ENCODE results near the gene SGCA.

The SGCA gene

DNA sequence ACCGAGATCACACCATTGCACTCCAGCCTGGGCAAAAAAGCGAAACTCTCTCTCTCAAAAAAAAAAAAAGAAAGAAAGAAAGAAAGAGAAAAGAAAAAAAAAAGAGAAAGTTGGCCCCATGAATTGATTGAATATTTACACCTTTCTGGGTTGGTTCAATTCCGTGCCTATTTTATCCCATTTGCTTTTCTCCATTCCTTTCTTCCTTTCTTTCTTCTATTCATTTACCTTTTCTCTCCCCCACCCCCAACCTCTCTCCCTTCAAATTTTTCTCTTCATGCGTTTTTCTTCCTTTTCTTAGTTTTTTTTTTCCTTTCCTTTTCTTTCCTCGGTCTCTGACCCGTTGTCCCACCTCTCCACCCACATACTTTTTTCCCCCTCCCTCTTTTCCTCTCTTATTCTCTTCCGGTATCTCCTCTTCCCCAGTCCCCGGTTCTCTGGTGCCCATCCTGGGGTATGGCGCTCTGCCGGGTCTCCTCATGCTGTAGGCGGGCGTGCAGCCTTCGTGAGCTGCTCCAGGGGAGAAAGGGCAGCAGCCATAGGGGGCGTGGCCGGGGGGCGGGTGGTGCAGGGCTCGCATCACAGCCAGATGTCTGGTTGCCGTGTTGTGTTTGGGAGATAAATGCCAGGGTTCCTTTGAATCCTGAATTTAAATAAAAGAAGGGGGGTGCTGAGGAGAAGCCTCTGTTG lies 40.9 kb downstream of the SGCA start:
- no peak for DNase-seq (ENCODE audit: extremely low read depth in 1 of 2, low read depth in 1 of 2)

DNA sequence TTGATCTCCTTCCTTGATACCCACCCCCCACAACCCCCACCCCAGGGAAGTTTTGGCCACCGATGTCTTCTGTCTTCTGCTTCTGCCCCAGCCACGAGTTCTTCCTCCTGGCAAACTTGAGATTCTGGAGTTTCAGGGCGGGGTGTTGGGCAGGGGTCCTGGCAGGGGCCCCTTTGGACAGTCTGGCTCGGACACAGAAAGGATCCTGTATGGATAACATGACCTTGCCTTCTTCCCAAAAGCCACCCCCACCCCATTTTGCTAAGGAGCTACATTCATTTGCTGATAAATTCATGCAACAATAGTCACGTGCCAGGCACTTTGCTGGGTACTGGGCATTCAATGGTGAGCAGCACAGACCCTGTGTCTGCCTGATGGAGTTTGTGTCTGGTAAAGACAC lies 41.5 kb downstream of the SGCA start:
- no peak for DNase-seq (ENCODE audit: extremely low read depth in 1 of 2, low read depth in 1 of 2)

DNA sequence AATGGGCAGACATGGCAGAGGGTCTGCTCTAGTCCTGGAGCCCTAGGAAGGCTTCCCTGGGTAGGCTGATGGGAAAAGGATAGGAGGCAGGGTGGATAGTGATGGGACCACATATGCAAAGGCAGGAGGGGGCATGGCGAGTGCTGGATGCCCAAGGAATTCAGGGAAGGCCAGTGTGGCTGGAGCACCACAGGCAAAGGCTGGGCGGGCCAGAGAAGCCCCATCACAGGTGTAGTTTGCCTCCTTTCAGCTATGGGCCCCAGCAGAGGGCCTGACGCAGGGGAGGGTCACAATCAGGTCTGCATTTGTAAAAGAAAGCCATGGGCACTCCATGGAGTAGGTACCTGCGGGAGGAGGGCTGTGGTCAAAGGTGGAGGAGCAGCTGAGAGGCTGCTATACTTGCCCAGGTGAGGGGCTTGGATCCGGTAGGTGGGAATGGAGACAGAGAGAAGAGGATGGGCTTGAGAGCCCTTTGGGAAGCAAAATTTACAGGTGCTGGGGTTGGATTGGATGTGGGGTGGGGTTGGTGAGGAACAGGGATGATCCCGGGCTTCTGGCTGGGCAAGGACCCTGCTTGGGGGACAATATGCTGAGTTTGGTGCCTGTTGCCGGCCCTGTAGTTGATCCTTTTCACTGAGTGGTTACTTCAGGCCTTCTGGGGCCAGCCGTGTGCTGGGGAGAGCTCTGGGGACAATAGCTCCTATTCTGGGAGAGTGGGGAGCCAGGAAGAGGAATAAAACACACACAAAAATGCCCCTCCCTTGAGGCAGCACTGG lies 42.2 kb downstream of the SGCA start:
- DNase-seq (ENCODE audit: extremely low read depth in 1 of 2, low read depth in 1 of 2): no peak

DNA sequence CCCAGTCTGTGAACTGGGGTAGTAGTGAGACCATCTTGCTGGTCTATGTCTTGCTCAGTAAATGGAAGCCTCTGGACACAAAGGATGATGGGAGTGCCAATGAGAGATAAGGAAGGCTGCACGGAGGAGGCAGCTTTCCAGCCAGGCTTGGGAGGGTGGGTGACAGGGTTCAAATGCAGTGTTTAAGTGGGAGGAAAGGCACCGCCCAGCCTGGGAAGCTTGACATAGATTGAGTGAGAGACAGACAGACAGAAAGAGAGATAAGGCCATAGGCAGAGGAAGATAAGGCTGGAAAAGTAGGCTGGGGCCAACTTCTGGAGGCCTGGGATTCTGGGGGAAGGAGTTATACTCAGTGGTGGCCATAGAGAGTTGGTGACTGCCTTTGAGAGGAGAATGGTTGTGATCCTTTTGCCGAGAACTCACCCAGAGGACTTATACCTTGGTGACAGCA lies 42.8 kb downstream of the SGCA start:
- no peak for DNase-seq (ENCODE audit: extremely low read depth in 1 of 2, low read depth in 1 of 2)

DNA sequence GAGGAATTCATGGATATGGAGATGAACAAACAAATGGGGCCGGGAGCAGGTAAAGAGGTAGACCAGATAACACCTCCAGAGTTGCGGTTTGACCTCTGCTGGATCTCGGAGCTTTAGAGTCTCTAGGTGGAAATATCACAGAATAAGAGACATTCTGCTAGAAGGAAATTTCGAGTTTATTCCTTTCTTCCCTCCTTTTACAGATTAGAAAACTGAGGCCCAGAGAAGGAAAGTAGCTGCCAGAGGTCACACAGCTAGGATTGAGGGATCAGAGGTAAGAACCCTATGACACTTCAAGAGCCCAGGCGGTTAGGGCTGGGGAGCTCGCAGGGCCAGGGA lies 43.3 kb downstream of the SGCA start:
- no peak for DNase-seq (ENCODE audit: extremely low read depth in 1 of 2, low read depth in 1 of 2)

DNA sequence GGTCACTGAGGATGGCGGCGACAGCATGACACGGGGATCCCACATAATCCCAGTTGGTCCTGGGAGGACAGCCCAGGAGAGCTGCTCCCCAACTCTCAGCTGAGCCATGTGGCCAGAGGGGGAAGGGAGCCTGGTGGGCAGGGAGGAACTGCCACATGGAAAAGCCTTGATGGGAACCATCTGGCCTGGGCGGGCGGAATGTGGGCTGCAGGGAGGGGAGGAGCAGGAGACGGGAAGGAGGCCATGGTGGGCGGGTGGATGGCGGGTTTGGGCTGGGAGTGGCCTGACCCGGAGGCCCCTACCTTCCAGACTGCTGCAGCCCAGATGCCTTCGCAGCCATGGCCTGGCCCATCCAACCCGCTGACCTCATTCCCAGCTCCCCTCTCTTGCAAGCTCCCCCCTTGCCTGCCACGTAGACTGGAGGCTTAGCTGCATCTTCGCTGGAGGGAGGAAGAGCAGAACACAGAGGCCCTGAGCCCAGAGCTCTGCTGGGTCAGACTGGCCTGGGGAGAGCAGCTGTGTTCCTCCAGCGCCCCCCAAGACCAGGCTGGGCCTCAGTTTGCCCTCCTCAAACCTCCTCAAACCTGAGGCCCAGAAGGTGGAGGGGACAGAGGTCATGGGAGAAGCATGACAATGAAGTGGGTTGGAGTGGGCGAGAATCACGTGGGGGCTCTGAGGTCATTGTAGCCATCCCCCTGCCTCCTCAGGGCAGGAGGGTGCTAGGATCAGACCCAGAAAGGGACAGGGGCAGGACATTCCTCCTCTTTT lies 43.9 kb downstream of the SGCA start:
- no peak for DNase-seq (ENCODE audit: extremely low read depth in 1 of 2, low read depth in 1 of 2)

DNA sequence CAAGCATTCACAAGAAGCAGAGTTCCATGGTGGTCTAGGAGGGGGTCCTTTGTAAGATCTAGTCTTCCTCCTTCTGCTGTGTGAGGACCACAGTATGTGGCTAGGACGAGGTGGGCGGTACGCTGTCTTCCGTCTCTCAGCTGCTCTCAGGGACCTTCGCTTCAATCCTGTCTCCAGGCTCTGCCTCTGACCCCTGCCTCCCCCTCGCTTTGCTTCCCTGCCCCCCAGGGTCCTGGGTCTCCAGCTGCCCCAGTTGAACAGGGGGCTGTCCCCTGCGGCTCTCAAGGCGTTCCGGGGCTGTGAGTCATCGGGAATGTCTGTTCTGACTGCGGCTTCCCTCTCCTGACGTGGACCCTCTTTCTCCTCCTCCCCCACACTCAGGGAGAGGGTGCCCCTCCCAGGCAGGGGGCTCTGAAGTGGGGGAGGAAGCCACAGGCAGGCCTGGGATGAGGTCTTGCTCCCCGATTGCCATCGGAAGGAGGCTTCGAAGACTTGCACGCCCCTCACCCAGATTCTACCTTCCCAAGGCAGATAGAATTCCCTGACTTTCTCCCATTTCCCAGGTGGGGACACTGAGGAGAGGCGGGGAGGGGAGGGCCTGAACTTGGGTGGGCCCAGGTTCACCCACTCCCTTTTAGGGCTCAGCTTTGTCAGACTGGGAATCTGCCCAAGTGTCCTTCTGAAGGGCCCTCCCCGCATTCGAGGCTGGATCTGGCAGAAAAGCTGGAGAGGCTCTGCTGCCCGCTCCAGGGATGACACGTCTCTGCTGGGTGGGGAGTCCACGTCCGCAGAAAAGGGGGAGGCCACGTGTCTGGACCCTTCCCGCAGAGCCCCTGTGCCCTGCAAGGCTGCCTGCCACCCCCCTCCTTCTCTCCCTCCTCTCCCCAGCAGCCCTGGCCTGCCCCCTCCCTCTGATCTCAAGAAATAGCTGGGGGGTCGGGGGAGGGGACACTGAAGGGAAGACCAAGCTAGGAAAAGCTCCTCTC lies 44.7 kb downstream of the SGCA start:
- DNase-seq (ENCODE audit: extremely low read depth in 1 of 2, low read depth in 1 of 2): no peak

DNA sequence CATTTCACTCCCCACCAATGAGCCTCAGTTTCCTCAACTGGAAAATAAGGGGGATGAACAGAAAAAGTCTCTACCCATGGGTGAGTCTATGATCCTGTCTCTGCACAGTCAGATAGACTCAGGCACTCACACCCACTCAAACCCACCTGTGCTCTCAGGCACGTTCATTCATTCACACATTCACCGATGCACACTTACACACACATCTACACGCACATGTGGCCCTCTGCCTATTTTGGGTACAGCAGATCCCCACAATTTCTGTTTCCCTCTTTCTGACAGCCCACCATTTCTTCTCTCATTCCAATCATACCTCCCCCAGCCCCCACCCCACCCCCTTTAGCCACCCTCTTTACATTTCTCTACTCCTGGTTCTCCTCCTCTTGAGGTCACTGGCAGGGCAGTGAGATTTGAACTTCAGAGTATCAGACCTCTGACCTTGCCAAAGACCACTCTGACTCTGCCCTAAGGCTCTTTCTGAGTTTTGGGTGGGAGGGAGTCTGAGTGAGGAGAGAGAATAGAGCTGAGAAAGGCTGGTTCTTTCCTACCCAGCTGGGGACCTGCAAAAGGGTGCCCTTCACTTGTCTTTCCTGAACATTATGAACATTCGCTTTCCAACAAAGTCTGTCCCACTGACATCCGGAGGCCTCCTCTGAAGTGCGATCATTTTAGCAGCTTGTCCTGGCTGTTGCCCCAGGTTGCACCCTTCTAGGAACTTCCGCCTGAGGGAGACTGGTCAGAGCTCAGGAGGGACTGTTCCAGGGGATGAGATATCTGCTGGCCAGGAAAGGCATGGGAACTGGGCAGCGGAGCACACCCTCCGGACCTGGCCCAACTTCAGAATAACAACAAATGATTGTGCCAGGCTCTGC lies 45.7 kb downstream of the SGCA start:
- no peak for DNase-seq (ENCODE audit: extremely low read depth in 1 of 2, low read depth in 1 of 2)

DNA sequence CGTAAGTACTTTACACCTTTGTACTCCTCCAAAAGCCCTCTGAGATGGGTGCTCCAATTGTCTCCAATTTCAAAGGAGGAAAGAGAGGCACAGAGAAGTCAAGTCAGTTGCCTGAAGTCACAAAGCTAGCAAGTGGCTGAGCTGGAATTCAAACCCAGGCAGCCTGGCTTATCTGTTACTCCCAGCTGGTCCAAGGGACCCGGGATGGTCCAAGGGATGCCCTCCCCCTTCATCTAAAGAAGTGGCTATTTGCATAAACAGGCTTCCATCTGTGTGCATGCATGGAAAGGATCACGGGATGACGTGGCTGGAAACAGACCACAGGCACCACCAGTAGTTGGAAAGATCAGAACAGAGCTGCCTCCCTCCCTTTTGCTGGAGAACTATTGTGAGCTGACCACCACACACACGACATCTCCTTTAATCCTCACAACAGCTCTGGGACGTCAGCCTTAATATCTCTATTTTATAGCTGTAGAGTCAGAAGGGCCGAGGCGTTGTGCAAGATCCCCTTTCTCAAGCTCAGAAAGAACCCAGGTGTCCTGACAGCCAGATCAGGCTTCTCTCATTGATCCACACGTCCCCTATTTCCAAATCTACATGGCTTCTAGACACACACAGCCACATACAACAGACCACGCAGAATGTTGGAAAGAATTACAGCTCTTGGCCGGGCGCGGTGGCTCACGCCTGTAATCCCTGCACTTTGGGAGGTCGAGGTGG lies 46.5 kb downstream of the SGCA start:
- DNase-seq (ENCODE audit: extremely low read depth in 1 of 2, low read depth in 1 of 2): no peak

DNA sequence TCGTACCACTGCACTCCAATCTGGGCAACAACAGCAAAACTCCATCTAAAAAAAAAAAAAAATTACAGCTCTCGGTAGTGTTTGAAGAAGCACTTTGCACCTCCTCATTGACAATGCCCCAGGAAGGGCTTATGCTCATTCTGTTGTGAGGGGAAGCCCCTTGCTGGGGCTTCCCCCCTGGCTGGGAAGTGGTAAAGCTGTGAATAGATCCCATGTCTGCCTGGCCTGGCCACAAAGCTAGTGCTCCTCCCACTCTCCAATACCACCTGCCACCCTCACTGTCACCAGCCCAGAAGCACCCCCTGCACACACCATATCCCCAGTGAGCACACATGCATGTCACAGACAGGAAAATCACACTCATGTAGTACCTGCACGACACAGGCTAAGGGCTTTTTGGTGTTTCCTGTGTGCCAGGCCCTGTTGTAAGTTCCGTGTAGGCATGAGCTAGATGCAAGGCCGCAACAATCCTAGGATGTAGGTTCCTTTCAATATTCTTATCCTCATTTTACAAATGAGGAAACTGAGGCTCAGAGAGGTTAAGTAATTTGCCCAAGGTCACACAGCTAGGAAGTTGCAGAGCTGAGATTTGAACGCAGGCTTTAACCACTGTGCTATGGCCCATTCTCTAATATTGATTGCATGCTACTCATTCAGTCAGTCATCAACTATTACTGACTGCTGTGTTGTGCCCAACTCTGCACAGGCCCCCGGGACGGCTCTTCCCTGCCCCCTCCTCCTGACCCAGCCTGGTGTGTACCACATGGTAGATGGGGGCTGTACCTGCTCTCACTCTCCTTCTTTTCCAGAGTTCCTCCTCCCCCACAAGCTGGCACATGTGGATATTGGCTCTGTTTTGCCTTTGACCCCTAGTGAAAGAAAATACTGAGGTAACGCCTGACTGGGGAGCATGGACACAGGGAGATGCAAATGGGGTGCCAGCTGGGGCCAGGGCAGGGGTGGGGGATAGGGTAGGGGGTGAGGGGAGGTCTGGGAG lies 47.5 kb downstream of the SGCA start:
- no peak for DNase-seq (ENCODE audit: extremely low read depth in 1 of 2, low read depth in 1 of 2)

DNA sequence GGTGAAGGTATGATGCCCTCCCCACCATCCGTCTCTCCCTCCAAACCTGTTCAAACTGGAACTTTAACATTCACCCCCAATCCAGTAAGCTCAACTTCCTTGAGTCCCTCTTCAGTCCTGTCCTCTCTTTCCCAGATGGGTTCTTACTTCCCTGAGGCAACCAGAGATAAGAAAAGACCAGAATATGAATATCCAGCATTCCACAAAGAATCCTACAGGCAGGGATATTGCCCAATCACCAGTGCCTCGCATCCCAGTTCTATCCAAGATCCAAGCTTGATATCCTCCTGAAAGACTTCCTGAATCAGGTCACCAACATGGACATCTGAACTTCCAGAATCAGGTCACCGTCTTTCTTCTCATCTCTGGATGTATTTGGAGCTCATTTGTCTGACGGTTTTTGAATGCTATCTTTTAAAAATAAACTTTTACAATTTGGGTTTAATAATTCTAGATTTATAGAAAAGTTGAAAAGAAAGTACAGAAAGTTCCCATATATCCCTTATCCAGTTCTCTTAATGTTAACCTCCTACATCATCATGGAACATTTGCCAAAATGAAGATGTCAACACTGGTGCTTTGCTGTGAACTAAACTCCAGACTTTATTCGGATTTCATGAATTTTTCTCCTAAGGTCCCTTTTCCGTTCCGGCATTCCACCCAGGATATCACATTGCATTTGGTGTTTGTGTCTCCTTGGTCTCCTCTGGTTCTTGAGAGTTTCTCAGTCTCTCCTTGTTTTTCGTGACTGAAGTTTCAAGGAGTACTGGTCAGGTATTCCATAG lies 49.4 kb downstream of the SGCA start:
- no peak for DNase-seq (ENCODE audit: extremely low read depth in 1 of 2, low read depth in 1 of 2)

DNA sequence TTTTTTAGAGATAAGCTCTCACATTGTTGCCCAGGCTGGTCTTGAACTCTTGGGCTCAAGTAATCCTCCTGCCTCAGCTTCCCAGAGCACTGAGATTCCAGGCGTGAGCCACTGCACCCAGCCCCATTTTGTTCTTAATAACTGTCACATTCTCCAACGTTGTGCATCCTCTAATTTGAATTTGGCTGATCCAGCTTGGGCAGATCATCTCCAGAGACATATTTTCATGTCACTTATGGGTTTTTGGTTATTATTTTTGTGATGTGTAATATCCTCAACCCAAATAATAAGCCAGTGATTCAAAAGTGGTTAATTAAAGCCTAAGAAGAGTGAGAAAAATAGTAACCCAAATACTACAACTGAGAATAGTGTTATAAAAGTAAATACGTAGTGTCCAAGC lies 51.8 kb downstream of the SGCA start:
- DNase-seq (ENCODE audit: extremely low read depth in 1 of 2, low read depth in 1 of 2): no peak

DNA sequence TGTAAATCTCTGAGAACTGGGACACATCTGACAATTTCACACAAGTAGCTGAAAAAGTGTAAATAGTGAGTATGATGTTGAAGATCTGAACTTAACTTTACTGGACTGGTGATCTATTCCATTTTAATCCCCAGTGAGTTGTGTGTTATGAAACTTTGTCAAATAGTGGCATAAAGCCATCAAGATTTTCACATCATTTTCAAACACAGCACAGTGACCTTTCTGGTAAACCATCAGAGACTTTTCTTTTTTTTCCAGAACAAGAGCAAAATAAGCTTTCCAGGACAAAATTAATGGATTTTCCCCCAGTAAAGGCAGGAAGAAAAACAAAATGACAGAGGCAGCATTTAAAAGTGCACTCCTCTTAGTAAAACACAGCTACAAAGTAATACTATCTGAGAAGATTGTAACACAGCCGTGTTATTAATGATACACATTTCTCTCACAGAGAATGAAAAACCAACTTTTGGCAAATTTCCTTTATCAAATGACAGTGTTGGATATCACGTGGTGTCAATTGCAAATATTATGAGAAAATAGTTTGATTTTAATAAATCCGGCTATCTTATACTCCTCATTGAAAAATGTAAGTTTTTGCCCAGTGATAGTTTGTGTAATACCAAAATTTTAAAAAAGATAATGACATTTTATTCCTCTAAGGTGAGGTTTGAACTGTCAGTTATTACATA lies 52.4 kb downstream of the SGCA start:
- no peak for DNase-seq (ENCODE audit: extremely low read depth in 1 of 2, low read depth in 1 of 2)

DNA sequence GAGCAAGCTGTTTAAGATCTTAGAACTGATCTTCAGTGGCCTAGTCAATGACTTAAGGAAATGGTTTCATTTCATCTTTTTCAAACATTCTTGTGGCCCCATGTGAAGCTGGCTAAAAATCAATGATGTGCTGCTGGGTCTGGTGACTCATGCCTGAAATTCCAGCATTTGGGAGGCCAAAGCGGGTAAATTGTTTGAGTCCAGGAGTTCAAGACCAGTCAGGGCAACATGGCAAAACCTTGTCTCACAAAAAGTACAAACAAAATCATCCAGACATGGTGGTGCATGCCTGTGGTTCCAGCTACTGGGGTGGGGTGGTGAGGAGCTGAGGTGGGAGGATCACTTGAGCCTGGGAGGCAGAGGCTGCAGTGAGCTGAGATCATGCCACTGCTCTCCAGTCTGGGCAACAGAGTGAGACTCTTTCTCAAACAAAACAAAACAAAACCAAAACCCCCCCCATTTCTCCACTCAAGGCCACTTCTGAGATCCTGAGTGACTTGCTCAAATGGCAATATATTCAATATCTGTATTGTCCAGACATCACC lies 53.0 kb downstream of the SGCA start:
- no peak for DNase-seq (ENCODE audit: extremely low read depth in 1 of 2, low read depth in 1 of 2)

DNA sequence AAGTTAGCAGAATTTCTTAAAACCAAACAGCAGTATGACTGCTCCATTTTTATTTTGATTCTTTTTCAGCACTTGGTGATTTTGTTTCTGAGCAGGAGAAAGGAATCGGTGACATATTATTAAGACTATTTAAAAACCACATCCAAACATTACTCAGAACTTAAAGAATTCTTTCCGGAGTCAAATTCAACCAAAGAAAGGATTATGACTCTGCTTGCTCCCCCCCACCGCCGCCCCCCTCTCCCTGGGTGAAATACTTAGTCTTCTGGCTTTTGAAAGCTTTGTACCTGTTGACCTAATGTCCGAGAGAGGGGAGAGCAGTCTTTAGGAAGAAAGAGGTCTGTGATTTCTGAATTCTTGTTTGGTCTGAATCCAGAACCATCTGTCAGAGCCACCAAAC lies 53.5 kb downstream of the SGCA start:
- no peak for DNase-seq (ENCODE audit: extremely low read depth in 1 of 2, low read depth in 1 of 2)

DNA sequence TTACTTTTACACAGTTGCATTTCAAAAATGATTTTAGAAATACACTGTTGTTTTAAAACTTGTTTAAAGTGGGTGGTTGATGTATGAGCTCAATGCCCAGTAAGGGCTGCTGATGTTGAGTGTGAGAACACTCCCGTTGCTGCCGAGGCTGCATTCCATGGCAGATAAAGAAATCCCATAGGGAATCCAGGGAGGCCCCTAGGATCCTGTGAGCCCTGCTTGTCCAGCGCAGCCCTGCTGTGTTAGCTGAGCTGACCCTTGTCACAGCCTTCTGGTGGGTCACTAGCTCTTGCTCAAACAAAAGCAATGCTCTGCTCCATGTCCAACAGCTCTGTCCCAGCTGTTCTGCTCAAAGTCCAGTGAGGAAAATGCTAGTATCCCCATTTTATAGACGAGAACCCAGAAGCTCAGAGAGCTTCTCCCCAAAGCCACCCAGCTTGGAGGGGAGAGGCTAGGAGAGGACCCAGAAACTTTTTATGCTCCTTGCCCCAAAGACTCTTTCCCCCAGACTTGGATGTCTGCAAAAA lies 54.2 kb downstream of the SGCA start:
- DNase-seq (ENCODE audit: extremely low read depth in 1 of 2, low read depth in 1 of 2): no peak

Data from activated CD8-positive, alpha-beta memory T cell treated with anti-CD3 and anti-CD28 coated beads for 1 hour (primary cell).